GM12892 (cell line): ENCODE results near the gene IFITM1.
"Not testable (repeated sequence)": the region's sequence is repeated elsewhere in the genome, so short reads cannot be mapped to it uniquely, and the experiment has no call there.

ENCODE experiments used
- POLR2A ChIP-seq: IDR thresholded peaks from 2 replicates; pipeline ENCODE4 v1.6.1; 2011; ENCODE audit warnings: low read depth, low read length, control low read depth
- POLR2AphosphoS5 ChIP-seq: IDR thresholded peaks from 2 replicates; pipeline ENCODE4 v1.6.1; 2011; ENCODE audit warnings: low read depth, low read length, control low read depth

DNA sequence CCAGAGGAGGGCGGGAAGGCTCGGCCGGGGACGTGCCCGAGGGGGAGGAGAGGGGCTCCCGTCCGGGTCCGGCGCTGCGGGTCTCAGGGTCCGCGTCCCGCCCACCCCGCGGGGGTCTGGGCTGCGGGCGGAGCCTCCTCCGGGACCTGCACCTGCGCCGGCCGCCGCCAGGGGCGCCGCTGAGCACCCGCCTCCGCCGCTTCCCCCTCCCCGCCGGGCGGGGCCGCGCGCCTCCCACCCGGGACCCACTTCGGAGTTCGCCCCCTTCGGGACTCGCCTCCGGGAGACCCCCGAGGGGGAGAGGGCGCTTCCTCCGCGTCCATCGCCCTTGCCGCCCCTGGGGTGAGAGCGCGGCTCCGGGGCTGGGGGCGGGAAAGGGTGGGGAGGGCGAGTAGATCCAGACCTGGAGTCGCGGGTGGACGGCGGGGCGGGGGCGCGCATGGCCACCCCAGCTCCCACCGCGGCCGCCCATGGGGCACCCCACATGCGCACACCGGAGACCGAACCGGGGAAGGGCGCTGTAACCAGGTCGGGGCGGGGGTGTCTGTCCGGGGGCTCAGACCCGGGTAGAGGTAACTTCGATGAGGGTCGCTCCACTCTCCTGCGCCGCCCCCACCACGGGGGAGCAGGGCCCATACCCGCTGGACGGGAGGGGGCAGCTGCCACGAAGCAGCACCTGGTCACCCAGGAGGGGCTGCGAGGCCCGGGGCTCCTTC, 4.7 kb downstream of the IFITM1 start:
- not testable (repeated sequence) for TF ChIP-seq POLR2AphosphoS5, POLR2A
